HG02759 (cell line): ENCODE results near the gene CA5A.
"Not testable (repeated sequence)": the region's sequence is repeated elsewhere in the genome, so short reads cannot be mapped to it uniquely, and the experiment has no call there.

Source experiments
- ATAC-seq: cut with Tn5 transposase; IDR thresholded peaks from one replicate; pipeline ENCODE4 v1.9.1; 2021; ENCODE audit warnings: mild to moderate bottlenecking, moderate library complexity; ENCODE audit not compliant: unreplicated experiment

Gene CA5A

GRCh38 chr16:87870418-87871291 is 65.7 kb downstream of the CA5A start:
- not testable (repeated sequence) for ATAC-seq

DNA sequence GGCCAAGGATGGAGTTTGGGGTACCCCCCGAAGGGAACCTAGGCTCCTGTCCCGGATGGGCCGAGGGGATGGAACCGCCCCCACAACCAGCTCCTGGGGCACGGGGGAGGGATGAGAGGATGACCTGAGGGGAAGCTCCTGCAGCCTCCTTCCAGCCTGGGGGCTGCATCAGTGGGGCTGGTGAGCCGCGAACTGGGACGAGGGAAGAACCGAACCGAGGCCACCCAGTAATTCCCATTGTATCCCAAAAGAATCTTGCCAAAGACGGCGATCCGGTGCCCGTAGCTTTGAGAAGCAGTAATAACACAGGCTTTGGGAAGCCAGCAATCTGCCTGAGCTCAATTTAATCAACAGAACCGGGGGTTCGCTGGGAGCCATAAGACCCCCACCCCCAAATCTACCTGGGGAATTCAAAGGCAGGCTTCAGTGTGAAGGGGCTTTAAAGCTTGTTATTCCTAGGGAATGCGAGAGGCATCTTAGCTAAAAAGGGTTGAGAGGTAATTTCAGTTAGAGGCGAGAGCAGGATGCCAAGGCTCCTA is 66.4 kb downstream of the CA5A start:
- ATAC-seq, result not testable (repeated sequence)

DNA sequence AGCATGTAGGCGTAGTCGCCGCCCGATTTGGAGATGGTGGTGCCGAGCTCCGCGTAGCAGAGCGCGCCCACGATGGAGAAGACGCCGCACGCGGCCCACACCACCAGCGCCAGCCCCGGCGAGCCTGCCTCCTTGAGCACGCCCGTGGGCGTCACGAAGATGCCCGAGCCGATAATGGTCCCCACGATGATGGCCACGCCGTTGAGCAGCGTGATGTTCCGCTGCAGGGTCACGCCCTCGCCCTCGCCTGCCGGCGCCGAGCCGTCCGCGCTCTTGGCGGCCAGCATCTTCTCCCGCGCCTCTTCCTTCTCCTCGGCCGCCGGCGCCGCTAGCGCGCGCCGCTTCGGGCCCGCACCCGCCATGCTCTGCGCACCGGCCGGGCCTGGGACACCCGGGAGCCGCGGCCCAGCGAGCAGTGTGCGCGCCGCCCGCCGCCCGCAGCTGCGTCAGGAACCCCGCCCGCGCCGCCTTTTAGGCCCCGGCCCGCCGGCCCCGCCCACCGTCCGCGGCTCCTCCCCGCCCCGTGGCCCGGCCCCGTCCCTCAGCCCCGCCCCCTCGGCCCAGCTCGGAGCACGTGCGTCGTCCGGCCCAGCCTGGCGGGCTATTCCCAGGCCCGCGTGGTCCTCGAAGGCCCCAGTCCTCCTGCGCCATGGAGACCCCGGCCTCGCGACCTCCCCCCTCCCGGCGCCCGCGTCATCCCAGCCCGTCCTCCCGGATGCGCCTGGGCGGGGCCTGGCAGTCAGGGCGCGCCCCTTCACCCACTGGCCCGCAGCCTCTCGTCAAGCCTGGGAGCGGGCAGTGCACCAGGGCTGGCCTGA is 67.1 kb downstream of the CA5A start, which contains the start of gene SLC7A5:
Gene SLC7A5 (minus strand): TSS at position 447 of the 818 bp plus-strand sequence. CDS start 85 bp downstream, at position 362.
- ATAC-seq, result peak; percentile 76

GRCh38 chr16:87868254-87869029 is 67.9 kb downstream of the CA5A start:
- ATAC-seq, result peak; percentile 23

DNA sequence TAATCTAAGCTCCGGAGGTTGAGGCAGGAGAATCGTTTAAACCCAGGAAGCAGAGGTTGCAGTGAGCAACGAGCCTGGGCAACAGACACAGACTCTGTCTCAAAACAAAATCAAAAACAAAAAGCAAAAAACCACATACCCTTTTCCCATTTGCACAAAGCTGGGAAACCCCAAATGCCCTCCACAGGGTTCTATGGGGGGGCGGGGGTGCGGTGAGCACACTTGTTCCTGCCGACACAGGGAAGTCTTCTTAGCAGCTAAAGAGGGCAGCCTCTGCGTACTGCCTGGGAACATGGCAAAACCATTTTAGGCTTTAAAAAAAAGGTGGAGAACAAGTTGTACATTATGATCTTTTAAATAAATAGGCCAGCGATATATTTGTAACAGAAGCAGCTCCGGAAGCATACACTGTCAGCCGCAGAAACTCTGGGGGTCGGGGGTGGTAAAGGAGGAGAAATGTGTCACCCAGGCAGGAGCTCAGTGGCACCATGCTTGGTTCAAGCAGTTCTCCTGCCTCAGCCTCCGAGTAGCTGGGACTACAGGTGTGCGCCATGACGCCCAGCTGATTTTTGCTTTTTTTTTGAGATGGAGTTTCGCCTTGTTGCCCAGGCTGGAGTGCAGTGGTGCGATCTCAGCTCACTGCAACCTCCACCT is 70.3 kb downstream of the CA5A start:
- not testable (repeated sequence) for ATAC-seq

DNA sequence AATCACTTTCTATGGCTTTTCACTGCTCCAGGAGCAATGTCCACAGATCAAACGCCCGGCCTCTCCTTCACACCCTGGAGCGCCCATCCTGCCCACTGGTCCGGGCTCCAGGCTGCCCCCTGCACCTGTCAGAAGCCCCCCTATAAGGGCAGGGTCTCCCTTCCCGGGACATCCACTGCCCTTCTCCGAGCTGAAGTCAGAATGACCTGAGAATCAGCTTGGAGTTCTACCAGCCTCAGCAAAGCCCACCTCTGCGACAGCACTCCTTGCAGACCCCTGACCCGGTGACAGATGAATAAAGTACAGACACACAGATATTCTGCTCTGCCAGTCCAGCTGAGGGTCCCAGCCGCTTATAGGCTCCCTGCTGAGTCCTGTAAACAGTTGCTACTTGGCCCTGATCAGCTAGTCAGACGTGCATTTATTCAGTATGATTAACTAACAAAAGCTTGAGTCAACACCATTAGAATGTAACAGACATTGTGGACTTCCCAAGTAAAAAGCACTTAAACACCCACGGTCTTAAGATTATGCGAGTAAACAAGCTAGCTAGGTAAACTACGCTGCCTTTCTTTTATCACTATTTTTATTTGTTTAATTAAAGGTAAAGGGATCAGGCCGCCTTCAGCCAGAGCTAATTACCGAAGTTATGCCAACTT is 71.9 kb downstream of the CA5A start:
- no peak for ATAC-seq

GRCh38 chr16:87863327-87863635 is 73.0 kb downstream of the CA5A start:
- ATAC-seq, result not testable (repeated sequence)

- not testable (repeated sequence) for ATAC-seq
Measured at GRCh38 chr16:87862597-87863326, 73.6 kb downstream of the CA5A start.

GRCh38 chr16:87861300-87862099 is 74.8 kb downstream of the CA5A start:
- ATAC-seq, result not testable (repeated sequence)

DNA sequence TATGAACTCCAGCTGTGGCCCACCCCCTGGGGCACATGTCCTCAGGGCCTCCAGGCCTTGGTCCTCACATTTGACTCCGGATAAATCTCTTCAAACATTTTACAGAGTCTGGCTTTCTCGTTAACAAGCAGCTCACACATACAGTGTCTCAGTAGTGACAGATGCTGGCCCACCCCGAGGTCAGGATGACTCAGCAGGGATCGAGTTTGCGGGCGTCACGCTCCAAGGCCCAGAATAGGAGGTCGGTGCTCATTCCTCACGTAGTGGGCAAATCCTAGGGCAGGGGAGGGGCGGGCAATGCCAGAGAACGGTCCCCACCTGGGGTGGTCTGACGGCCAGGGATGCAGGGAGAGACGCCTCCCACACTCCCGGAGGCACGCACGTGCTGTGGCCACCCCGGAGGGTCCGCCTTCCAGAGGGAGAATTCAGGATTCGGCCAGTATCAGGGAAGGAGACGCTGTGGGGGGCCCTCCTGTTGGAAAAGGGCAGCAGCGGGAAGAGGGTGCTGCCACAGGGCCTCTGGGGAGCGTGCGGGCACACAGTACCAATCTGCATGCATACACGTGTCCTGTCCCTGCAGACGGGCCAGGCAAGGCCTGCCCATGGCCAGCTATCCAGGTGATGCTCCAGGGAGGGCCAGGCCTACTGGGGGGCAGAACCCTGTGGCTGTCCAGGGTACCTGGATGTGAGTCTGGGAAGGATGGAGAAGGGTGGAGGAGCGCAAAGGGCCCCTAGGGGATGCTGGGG is 75.6 kb downstream of the CA5A start:
- no peak for ATAC-seq

- ATAC-seq, result not testable (repeated sequence)
Measured at GRCh38 chr16:87858151-87858993, 78.0 kb downstream of the CA5A start.

GRCh38 chr16:87856791-87857228 is 79.5 kb downstream of the CA5A start:
- no peak for ATAC-seq

DNA sequence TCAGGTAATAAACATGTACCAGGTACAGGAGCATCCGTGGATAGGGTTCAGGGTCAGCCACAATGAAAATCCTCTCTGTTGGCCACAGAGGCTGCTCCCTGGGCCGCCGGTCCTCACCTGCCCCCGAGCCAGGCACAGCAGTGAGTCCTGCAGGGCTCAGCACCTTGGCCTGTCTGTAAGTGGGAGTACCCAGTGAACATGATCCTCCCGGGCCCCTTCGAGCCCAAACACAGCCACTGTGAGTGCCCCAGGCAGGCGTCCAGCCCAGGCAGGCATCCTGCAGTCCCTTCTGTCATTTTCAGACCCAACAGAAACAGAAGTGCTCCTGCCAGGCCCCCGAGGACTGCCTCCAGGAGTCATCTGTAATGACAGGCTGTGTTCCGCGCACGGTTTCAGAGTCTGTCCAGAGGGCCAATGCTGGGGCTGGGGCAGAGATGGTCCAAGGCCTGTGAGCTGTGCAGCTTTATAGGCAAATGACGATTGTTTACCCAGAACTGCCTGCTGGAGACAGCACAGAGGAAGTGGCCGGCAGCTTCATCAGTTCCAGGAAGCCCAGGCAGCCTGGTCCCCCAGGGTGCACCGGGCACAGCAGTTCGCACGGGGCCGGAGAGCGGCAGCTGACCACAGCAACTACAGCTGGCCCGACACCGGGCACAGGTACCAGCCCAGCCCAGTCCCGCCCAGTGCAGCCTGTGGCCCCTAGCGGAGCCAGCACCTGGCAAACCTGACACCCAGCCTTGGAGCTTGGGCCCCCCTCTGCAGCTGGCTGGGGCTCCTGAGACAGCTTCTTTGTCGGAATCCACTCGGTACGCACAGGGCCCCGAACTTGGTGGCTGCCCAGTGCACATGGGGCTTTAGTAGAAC is 80.2 kb downstream of the CA5A start:
- ATAC-seq, result no peak

GRCh38 chr16:87854907-87855683 is 81.2 kb downstream of the CA5A start:
- no peak for ATAC-seq
